ENCODE measurements around the gene ZDHHC23.

ZDHHC23 gene

DNA sequence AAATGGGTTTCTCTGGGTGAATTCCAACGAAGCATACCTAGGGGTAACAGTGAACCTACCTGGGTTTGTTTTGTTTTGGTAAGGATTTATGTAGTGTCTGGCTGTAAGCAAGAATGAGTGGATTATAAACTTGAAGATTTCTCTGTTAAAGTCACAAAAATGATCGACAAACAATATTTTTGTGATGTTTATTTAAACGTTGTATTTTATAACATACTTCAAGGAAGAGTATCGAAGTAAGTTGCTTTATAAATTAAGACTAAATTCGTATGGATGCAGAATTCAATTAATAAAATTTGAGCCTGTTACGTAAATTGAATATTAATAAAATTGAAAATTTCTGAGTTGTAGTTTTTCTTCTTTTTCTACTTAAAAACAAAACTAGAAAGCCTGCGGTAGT, 982 bp upstream of the ZDHHC23 start:
- Histone ChIP-seq H3K36me3 (ENCODE audit: insufficient read depth) (no peaks in the 10 kb centered on the region), H3K9ac (peak overlapping the region; percentile 35; the same call in 1 of the 2 replicates), H2AFZ (ENCODE audit: low read depth) (peak overlapping the region; percentile 74), H3K4me2 (peak overlapping the region; percentile 71), H4K20me1 (ENCODE audit: insufficient read depth) (no peaks in the 10 kb centered on the region), H3K4me3 (IDR thresholded peaks at IDR 0.05; ENCODE audit: insufficient read depth, low read depth, low read length) (no peak overlapping the region), H3K4me1 (ENCODE audit: low read depth, poor library complexity, severe bottlenecking) (peaks cover 23% of the 10 kb centered on the region), H3K79me2 (ENCODE audit: insufficient read depth, low read depth) (no peaks in the 10 kb centered on the region), H3K27ac (no peak overlapping the region), H3K27me3 (ENCODE audit: insufficient read depth, low read depth) (no peaks in the 10 kb centered on the region)
- TF ChIP-seq, protein P1, sequence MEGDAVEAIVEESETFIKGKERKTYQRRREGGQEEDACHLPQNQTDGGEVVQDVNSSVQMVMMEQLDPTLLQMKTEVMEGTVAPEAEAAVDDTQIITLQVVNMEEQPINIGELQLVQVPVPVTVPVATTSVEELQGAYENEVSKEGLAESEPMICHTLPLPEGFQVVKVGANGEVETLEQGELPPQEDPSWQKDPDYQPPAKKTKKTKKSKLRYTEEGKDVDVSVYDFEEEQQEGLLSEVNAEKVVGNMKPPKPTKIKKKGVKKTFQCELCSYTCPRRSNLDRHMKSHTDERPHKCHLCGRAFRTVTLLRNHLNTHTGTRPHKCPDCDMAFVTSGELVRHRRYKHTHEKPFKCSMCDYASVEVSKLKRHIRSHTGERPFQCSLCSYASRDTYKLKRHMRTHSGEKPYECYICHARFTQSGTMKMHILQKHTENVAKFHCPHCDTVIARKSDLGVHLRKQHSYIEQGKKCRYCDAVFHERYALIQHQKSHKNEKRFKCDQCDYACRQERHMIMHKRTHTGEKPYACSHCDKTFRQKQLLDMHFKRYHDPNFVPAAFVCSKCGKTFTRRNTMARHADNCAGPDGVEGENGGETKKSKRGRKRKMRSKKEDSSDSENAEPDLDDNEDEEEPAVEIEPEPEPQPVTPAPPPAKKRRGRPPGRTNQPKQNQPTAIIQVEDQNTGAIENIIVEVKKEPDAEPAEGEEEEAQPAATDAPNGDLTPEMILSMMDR (conservative IDR thresholded peaks at IDR 0.05; ENCODE audit: low read depth, low read length) = no peak

DNA sequence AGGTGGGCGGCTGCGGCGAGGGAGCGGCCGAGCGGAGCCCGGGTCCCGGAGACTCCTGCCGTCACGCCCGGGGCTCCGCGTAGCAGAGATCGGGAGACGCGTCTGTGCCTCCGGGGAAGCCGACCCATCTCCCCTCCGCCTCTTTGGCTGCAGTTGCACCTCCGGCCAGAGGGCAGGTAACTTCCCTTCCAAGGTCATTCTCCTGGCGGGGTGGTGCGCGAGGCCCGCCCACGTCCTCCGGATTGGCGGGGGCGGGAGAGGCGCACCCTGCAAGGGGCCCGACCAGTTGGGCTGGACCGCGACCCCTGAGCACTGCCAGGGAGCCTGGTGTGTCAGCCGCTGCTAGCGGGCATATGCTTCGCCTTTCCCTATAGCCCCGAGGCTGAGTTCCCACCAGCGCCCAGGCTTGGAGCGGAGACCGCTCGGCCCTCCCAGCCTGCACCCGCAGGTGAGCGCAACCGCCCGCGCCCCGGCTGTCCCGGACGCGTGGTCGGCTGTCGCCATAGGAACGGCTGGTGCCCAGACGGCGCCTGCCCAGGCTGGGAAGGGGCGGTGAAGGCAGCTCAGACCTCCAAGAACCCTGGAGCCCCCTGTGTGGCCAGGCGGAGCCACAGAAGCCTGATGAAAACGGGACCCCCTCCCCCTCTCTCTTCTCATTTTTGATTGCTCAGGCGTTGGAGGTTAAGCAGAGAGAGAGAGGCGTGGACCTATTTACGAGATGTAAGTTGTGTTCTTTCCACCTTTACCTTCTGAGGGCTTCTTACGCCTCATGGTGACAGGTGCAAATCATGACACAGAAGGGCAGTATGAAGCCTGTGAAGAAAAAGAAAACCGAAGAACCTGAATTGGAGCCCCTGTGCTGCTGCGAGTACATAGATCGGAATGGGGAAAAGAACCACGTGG, 453 bp downstream of the ZDHHC23 start:
- peak overlapping the region; percentile 90 for H3K4me3 ChIP-seq (IDR thresholded peaks at IDR 0.05; ENCODE audit: insufficient read depth, low read depth, low read length)
- peak overlapping the region; percentile 42; the same call in 1 of the 2 replicates for H3K9ac ChIP-seq
- H3K36me3 ChIP-seq (ENCODE audit: insufficient read depth) = no peaks in the 10 kb centered on the region
- no peaks in the 10 kb centered on the region for H4K20me1 ChIP-seq (ENCODE audit: insufficient read depth)
- peaks cover 23% of the 10 kb centered on the region for H3K4me1 ChIP-seq (ENCODE audit: low read depth, poor library complexity, severe bottlenecking)
- no peaks in the 10 kb centered on the region for H3K79me2 ChIP-seq (ENCODE audit: insufficient read depth, low read depth)
- H2AFZ ChIP-seq (ENCODE audit: low read depth) = peak overlapping the region; percentile 88
- H3K4me2 ChIP-seq = peak overlapping the region; percentile 57
- TF ChIP-seq, protein P1 (conservative IDR thresholded peaks at IDR 0.05; ENCODE audit: low read depth, low read length) = no peak
- H3K27ac ChIP-seq = no peak overlapping the region
- H3K27me3 ChIP-seq (ENCODE audit: insufficient read depth, low read depth) = no peaks in the 10 kb centered on the region

DNA sequence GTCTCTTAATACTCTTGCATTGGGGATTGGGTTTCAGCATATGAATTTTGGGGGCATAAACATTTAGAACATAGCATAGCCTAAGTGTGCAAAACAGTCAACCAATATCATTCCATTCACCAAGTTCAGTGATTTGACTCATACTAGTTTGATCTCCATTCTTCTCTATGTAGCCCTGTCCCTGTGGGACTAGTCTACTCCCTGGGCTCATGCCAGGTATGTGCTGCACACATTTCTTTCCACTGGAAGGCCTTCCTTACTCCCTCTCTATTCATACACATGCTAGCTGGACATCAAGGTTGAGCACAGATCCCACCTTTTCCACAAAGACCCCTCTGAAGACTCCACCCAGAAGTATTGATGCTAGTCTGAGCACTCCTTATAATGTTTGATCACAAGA, 5.1 kb downstream of the ZDHHC23 start:
- H3K4me1 ChIP-seq (ENCODE audit: low read depth, poor library complexity, severe bottlenecking) = peaks cover 10% of the 10 kb centered on the region

DNA sequence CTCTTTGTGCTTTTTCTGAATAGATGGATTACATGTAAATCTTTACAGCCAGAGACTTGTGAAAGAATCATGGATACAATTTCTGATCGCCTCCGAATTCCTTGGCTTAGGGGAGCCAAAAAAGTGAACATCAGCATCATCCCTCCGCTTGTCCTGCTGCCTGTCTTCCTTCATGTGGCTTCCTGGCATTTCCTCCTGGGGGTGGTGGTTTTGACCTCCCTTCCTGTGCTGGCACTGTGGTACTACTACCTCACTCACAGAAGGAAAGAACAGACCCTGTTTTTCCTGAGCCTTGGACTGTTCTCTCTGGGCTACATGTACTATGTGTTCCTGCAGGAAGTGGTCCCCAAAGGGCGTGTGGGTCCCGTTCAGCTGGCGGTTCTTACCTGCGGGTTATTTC, 5.9 kb downstream of the ZDHHC23 start:
- peaks cover 8% of the 10 kb centered on the region for H3K4me1 ChIP-seq (ENCODE audit: low read depth, poor library complexity, severe bottlenecking)
- no peaks in the 10 kb centered on the region for H3K27me3 ChIP-seq (ENCODE audit: insufficient read depth, low read depth)
- H2AFZ ChIP-seq (ENCODE audit: low read depth) = no peak overlapping the region
- no peak overlapping the region for H3K9ac ChIP-seq
- no peak overlapping the region for H3K27ac ChIP-seq
- H3K79me2 ChIP-seq (ENCODE audit: insufficient read depth, low read depth) = no peaks in the 10 kb centered on the region
- no peaks in the 10 kb centered on the region for H3K36me3 ChIP-seq (ENCODE audit: insufficient read depth)
- H3K4me3 ChIP-seq (IDR thresholded peaks at IDR 0.05; ENCODE audit: insufficient read depth, low read depth, low read length) = no peak overlapping the region
- TF ChIP-seq, protein P1 (conservative IDR thresholded peaks at IDR 0.05; ENCODE audit: low read depth, low read length) = no peak
- H4K20me1 ChIP-seq (ENCODE audit: insufficient read depth) = no peaks in the 10 kb centered on the region
- H3K4me2 ChIP-seq = no peak overlapping the region

More for the DNA sequence above, 5.1 kb downstream of the ZDHHC23 start:
- H3K36me3 ChIP-seq (ENCODE audit: insufficient read depth) = no peaks in the 10 kb centered on the region
- H3K4me3 ChIP-seq (IDR thresholded peaks at IDR 0.05; ENCODE audit: insufficient read depth, low read depth, low read length) = no peak overlapping the region
- no peaks in the 10 kb centered on the region for H3K79me2 ChIP-seq (ENCODE audit: insufficient read depth, low read depth)
- no peak overlapping the region for H3K27ac ChIP-seq
- no peaks in the 10 kb centered on the region for H3K27me3 ChIP-seq (ENCODE audit: insufficient read depth, low read depth)
- no peaks in the 10 kb centered on the region for H4K20me1 ChIP-seq (ENCODE audit: insufficient read depth)
- H3K4me2 ChIP-seq = no peak overlapping the region
- no peak overlapping the region for H3K9ac ChIP-seq
- TF ChIP-seq, protein P1 (conservative IDR thresholded peaks at IDR 0.05; ENCODE audit: low read depth, low read length) = no peak
- no peak overlapping the region for H2AFZ ChIP-seq (ENCODE audit: low read depth)

Data from KMS-11 (cell line).